Right ventricle myocardium superior (tissue), 1 donor: Measurements from ENCODE around the gene SLC9A3. TPM values are rescaled to one million over a fixed set of nuclear protein-coding genes. Genes with fewer than 3 reads are reported as not detected.

ENCODE experiments used
- ATAC-seq: fragments of 200-7000 bp; cut with Tn5 transposase; one replicate; pipeline ENCODE4 v1.9.1; 2020; ENCODE audit warnings: mild to moderate bottlenecking; ENCODE audit not compliant: poor library complexity
- DNase-seq: peaks from one replicate; pipeline ENCODE4 v3.0.0-alpha.2; 2020
- intact Hi-C: fragments of 100-400 bp; cut with DNase I; formaldehyde crosslinking; loops from one replicate; pipeline ENCODE4 v1.11.2; 2022
- total RNA-seq: library from RNA; stranded (reverse); fragmentation: NEBNext Ultra II Directional; extraction: Animal tissue kit (Norgen Biotek cat#: 25700); gene quantifications from one replicate; pipeline ENCODE4 v1.2.1, GENCODE V29; 2021
- donor health status: DM: no; HTN: yes; CAD: no; lungs with severe emphysema.

Gene SLC9A3
- total RNA-seq, 1 donor from 2014 or later = 0.91 TPM

GRCh38 chr5:458547-459353 lies 65.5 kb downstream of the SLC9A3 start:
- intact Hi-C loops = no loop called here
- ATAC-seq = no peak
- peak; percentile 36 for DNase-seq

GRCh38 chr5:457195-457961 lies 66.9 kb downstream of the SLC9A3 start:
- DNase-seq (peak; percentile 27), ATAC-seq (no peak)
- intact Hi-C loops = no loop called here

GRCh38 chr5:456351-457194 lies 67.7 kb downstream of the SLC9A3 start:
- intact Hi-C loops = no loop called here
- DNase-seq = peak; percentile 14

GRCh38 chr5:455806-456205 lies 68.4 kb downstream of the SLC9A3 start:
- DNase-seq (no peak), ATAC-seq (no peak)
- intact Hi-C loops = no loop called here

More at GRCh38 chr5:456351-457194, 67.7 kb downstream of the SLC9A3 start:
- ATAC-seq = no peak

GRCh38 chr5:454936-455335 lies 69.3 kb downstream of the SLC9A3 start:
- ATAC-seq = no peak
- intact Hi-C loops = no loop called here
- DNase-seq = peak; percentile 17

- ATAC-seq (no peak), DNase-seq (peak; percentile 24)
- intact Hi-C loops = no loop called here
These were observed 70.3 kb downstream of the SLC9A3 start for GRCh38 chr5:453725-454481.

- DNase-seq (peak; percentile 27), ATAC-seq (no peak)
- intact Hi-C loops = no loop called here
These were observed 71.1 kb downstream of the SLC9A3 start for GRCh38 chr5:452978-453710.

- DNase-seq = no peak
- intact Hi-C loops = no loop called here
- ATAC-seq = no peak
These were observed 72.4 kb downstream of the SLC9A3 start for GRCh38 chr5:451587-452458.

- intact Hi-C loops = no loop called here
- ATAC-seq (no peak), DNase-seq (no peak)
These were observed 75.1 kb downstream of the SLC9A3 start for GRCh38 chr5:449151-449550.

GRCh38 chr5:448766-449090 lies 75.5 kb downstream of the SLC9A3 start:
- intact Hi-C loops = no loop called here
- no peak for ATAC-seq
- no peak for DNase-seq

- intact Hi-C loops = no loop called here
- peak; percentile 80 for DNase-seq
- peak; percentile 61 for ATAC-seq
These were observed 76.0 kb downstream of the SLC9A3 start for GRCh38 chr5:448061-448765.

- ATAC-seq (no peak), DNase-seq (peak; percentile 33)
- intact Hi-C loops = no loop called here
These were observed 76.7 kb downstream of the SLC9A3 start for GRCh38 chr5:447501-447900.

GRCh38 chr5:446883-447263 lies 77.4 kb downstream of the SLC9A3 start:
- ATAC-seq (no peak), DNase-seq (peak; percentile 38)
- intact Hi-C loops = no loop called here

GRCh38 chr5:446066-446882 lies 78.0 kb downstream of the SLC9A3 start:
- ATAC-seq (no peak), DNase-seq (peak; percentile 26)
- intact Hi-C loops = no loop called here

GRCh38 chr5:445591-445990 lies 78.7 kb downstream of the SLC9A3 start:
- peak; percentile 16 for DNase-seq
- intact Hi-C loops = no loop called here
- no peak for ATAC-seq

GRCh38 chr5:444226-444625 lies 80.0 kb downstream of the SLC9A3 start:
- ATAC-seq = no peak
- intact Hi-C loops = no loop called here
- peak; percentile 20 for DNase-seq
